Islet of Langerhans (tissue), 1 donor: Measurements from ENCODE around the gene EIF2B2.

ENCODE experiments used
- FAIRE-seq: peaks from one replicate; lab custom pipeline; 2011; peaks lifted over from hg19 to GRCh38; lab: Jason Lieb, UNC

Gene EIF2B2

GRCh38 chr14:75002392-75003249 is at the start of gene EIF2B2:
TSS of gene EIF2B2 (plus strand) at chr14:75002921. CDS start at chr14:75002991, 70 bp downstream.
- FAIRE-seq: no peak

GRCh38 chr14:74953686-74954085 is 49.0 kb upstream of the EIF2B2 start:
- no peak for FAIRE-seq

GRCh38 chr14:74954232-74954946 is 48.3 kb upstream of the EIF2B2 start:
- FAIRE-seq: no peak

GRCh38 chr14:74954947-74955228 is 47.8 kb upstream of the EIF2B2 start:
- no peak for FAIRE-seq

- no peak for FAIRE-seq
These were observed 47.3 kb upstream of the EIF2B2 start, which contains the start of gene PGF for GRCh38 chr14:74955229-74956026. TSS of gene PGF (minus strand) at chr14:74955597. CDS start at chr14:74955242, 355 bp downstream.

GRCh38 chr14:74956027-74956279 is 46.8 kb upstream of the EIF2B2 start:
- FAIRE-seq: no peak

GRCh38 chr14:74956280-74957072 is 46.2 kb upstream of the EIF2B2 start:
- no peak for FAIRE-seq

- FAIRE-seq: no peak
These were observed 43.0 kb upstream of the EIF2B2 start for GRCh38 chr14:74959596-74960180.

- FAIRE-seq: no peak
These were observed 42.0 kb upstream of the EIF2B2 start for GRCh38 chr14:74960736-74961135.

GRCh38 chr14:74961238-74961911 is 41.3 kb upstream of the EIF2B2 start:
- FAIRE-seq: no peak

GRCh38 chr14:74962046-74962445 is 40.7 kb upstream of the EIF2B2 start:
- FAIRE-seq: no peak

GRCh38 chr14:74962493-74962892 is 40.2 kb upstream of the EIF2B2 start:
- FAIRE-seq: no peak

- no peak for FAIRE-seq
These were observed 39.5 kb upstream of the EIF2B2 start for GRCh38 chr14:74963178-74963704.

- no peak for FAIRE-seq
These were observed 38.9 kb upstream of the EIF2B2 start for GRCh38 chr14:74963705-74964271.

GRCh38 chr14:74964787-74965485 is 37.8 kb upstream of the EIF2B2 start:
- FAIRE-seq: no peak

GRCh38 chr14:74965486-74966153 is 37.1 kb upstream of the EIF2B2 start:
- no peak for FAIRE-seq

GRCh38 chr14:74968811-74969210 is 33.9 kb upstream of the EIF2B2 start:
- FAIRE-seq: no peak

- no peak for FAIRE-seq
These were observed 29.6 kb upstream of the EIF2B2 start for GRCh38 chr14:74973003-74973653.

GRCh38 chr14:74973905-74974363 is 28.8 kb upstream of the EIF2B2 start:
- FAIRE-seq: no peak
